Natural killer cell (primary cell): ENCODE measurements around the gene AMER3. TPM values are rescaled to one million over a fixed set of nuclear protein-coding genes. Genes with fewer than 3 reads are reported as not detected.

ENCODE experiments used
- ATAC-seq, 3 donors: fragments of 150-1000 bp in 2 of 3; fragments of 200-7000 bp in 1 of 3; cut with Tn5 transposase; 1 replicate in 1 of 3; 2 replicates in 2 of 3; pipeline ENCODE4 v1.10.0; 2021; ENCODE audit warnings: mild to moderate bottlenecking in 2 of 3, moderate library complexity in 2 of 3
- DNase-seq, 2 donors: peaks; one replicate each; pipeline versions ENCODE4 v3.0.0 to v3.0.0-alpha.2; 2013 to 2021; ENCODE audit warnings: mixed read lengths in 1 of 2
- H3K27ac ChIP-seq: one replicate; pipeline ENCODE4 v1.5.1; 2013; ENCODE audit warnings: mild to moderate bottlenecking, low read length
- H3K27me3 ChIP-seq: one replicate; pipeline ENCODE4 v1.6.1; 2013; ENCODE audit warnings: low read length; ENCODE audit not compliant: control insufficient read depth, insufficient read depth
- H3K36me3 ChIP-seq: one replicate; pipeline ENCODE4 v1.6.1; 2013; ENCODE audit warnings: low read length; ENCODE audit not compliant: control insufficient read depth, insufficient read depth
- H3K4me1 ChIP-seq: one replicate; pipeline ENCODE4 v1.6.1; 2013; ENCODE audit warnings: low read length; ENCODE audit not compliant: control insufficient read depth, insufficient read depth
- H3K4me3 ChIP-seq: one replicate; pipeline ENCODE4 v1.5.1; 2013; ENCODE audit warnings: low read length
- H3K9me3 ChIP-seq: one replicate; pipeline ENCODE4 v1.6.1; 2013; ENCODE audit warnings: low read length; ENCODE audit not compliant: control insufficient read depth, insufficient read depth
- H3K27ac Mint-ChIP-seq, 2 donors: one replicate each; pipeline ENCODE4 v1.8.0; 2022; ENCODE audit warnings: mild to moderate bottlenecking in 2 of 2, mixed read lengths in 2 of 2, moderate library complexity in 1 of 2
- H3K27me3 Mint-ChIP-seq, 2 donors: one replicate each; pipeline ENCODE4 v1.8.0; 2022; ENCODE audit warnings: low read depth in 2 of 2, mixed read lengths in 2 of 2
- H3K36me3 Mint-ChIP-seq: one replicate; pipeline ENCODE4 v1.8.0; 2022; ENCODE audit warnings: mixed read lengths
- H3K4me1 Mint-ChIP-seq, 2 donors: one replicate each; pipeline ENCODE4 v1.8.0; 2022; ENCODE audit warnings: mixed read lengths in 2 of 2
- H3K4me3 Mint-ChIP-seq: one replicate; pipeline ENCODE4 v1.8.0; 2022; ENCODE audit warnings: mild to moderate bottlenecking, moderate library complexity, mixed read lengths
- H3K9me3 Mint-ChIP-seq, 2 donors: one replicate each; pipeline ENCODE4 v1.8.0; 2022; ENCODE audit warnings: mixed read lengths in 2 of 2
- CTCF ChIP-seq: fragments of 200-600 bp; IDR thresholded peaks from one replicate; pipeline ENCODE4 v1.8.0; 2022; ENCODE audit warnings: antibody characterized with exemption
- WGBS: methylation state at CpG from one replicate; pipeline ENCODE4 v1.1.7; 2013; ENCODE audit warnings: missing lambda C conversion rate; ENCODE audit not compliant: insufficient coverage; 5-methylcytosine and 5-hydroxymethylcytosine counted together
- intact Hi-C: fragments of 100-400 bp; cut with micrococcal nuclease; formaldehyde crosslinking; loops from one replicate; pipeline ENCODE4 v1.14.2; 2022
- total RNA-seq, 4 donors: library from RNA; stranded (reverse); fragments of 120-200 nt in 1 of 4; gene quantifications; one replicate each; pipeline versions ENCODE4 v1.2.3 to v1.2.4, GENCODE V29; 2013 to 2022

The AMER3 gene
- total RNA-seq, 3 donors from 2014 or later (not counting 1 experiment from before 2014, with no cell fraction given), result not detected

GRCh38 chr2:130814931-130815680 is 59.8 kb downstream of the AMER3 start:
- Histone ChIP-seq H3K9me3 (no peaks in the 10 kb centered on the region), H3K27ac (no peak overlapping the region), H3K4me1 (no peaks in the 10 kb centered on the region), H3K27me3 (no peaks in the 10 kb centered on the region), H3K36me3 (no peaks in the 10 kb centered on the region), H3K4me3 (no peak overlapping the region)
- ATAC-seq, result no peak
- Mint-ChIP-seq H3K9me3 (no peaks in the 10 kb centered on the region), H3K27me3 (peaks cover 9 to 23% of the 10 kb centered on the region in 2 donors), H3K4me3 (no peak overlapping the region), H3K27ac (no peak overlapping the region), H3K36me3 (no peaks in the 10 kb centered on the region), H3K4me1 (no peaks in the 10 kb centered on the region)
- DNase-seq, result no peak
- 85% methylated on average over 15 of the region's 15 CpGs for WGBS
- no peak for TF ChIP-seq CTCF
- intact Hi-C loops, result no loop called here

Other genes with a start within 250 kb of the AMER3 start
- not detected for gene POTEI, start 246.2 kb upstream of the AMER3 start, total RNA-seq
- not detected for gene CFC1B, start 234.3 kb upstream of the AMER3 start, total RNA-seq
- gene CFC1, start 156.0 kb upstream of the AMER3 start, total RNA-seq, result not detected
- gene POTEJ, start 144.1 kb upstream of the AMER3 start, total RNA-seq, result not detected
- gene GPR148, start 26.5 kb upstream of the AMER3 start, total RNA-seq, result not detected
- under 1 TPM in 1 of 3 donors, not detected in 2; 0.11 TPM for gene ARHGEF4, start 81.4 kb downstream of the AMER3 start, total RNA-seq